Measurements from ENCODE around the gene MAP3K6. TPM values are rescaled to one million over a fixed set of nuclear protein-coding genes. Genes with fewer than 3 reads are reported as not detected.

The MAP3K6 gene
- total and polyA plus RNA-seq, 9 donors: 5.1 to 45.9 (median 16.6) TPM

GRCh38 chr1:27366113-27366410, 699 bp downstream of the MAP3K6 start:
- DNase-seq: peak; percentile 79 to 83 (median 81)
- Histone ChIP-seq H3K4me3 (peak overlapping the region; percentile 89), H3K27ac (peak overlapping the region; percentile 86 to 91), H3K4me1 (ENCODE audit: insufficient read depth) (peaks cover 7% of the 10 kb centered on the region), H3K27me3 (no peaks in the 10 kb centered on the region), H3K36me3 (no peaks in the 10 kb centered on the region), H3K9me3 (no peaks in the 10 kb centered on the region)
- WGBS, 3 donors: 0 to 1% (median 0%) methylated on average over 26 to 30 of the region's 30 CpGs
- intact Hi-C loops (cut with DNase I): no loop called here
- TF ChIP-seq CTCF (IDR thresholded peaks at IDR 0.05): no peak
- TF ChIP-seq POLR2A (IDR thresholded peaks at IDR 0.05): no peak
- TF ChIP-seq EP300 (IDR thresholded peaks at IDR 0.05): no peak

GRCh38 chr1:27365372-27366112, 1.2 kb downstream of the MAP3K6 start:
- Histone ChIP-seq H3K27ac (peak overlapping the region; percentile 86 to 91), H3K4me3 (peak overlapping the region; percentile 89), H3K27me3 (no peaks in the 10 kb centered on the region), H3K9me3 (no peaks in the 10 kb centered on the region), H3K4me1 (ENCODE audit: insufficient read depth) (peaks cover 7% of the 10 kb centered on the region), H3K36me3 (no peaks in the 10 kb centered on the region)
- peak; percentile 89 to 93 (median 91) for DNase-seq
- intact Hi-C loops (cut with DNase I): no loop called here
- WGBS, 3 donors: 2% methylated on average over 34 to 40 of the region's 40 CpGs
- TF ChIP-seq EP300 (IDR thresholded peaks at IDR 0.05): no peak
- TF ChIP-seq POLR2A (IDR thresholded peaks at IDR 0.05): peak; percentile 71

GRCh38 chr1:27364696-27365371, 1.9 kb downstream of the MAP3K6 start:
- WGBS, 3 donors: 75 to 84% (median 78%) methylated on average over 11 of the region's 11 CpGs
- Histone ChIP-seq H3K4me3 (peak overlapping the region; percentile 89), H3K27ac (peak overlapping the region in 1 of 2 donors; percentile 91), H3K27me3 (no peaks in the 10 kb centered on the region), H3K36me3 (no peaks in the 10 kb centered on the region), H3K4me1 (ENCODE audit: insufficient read depth) (peaks cover 7% of the 10 kb centered on the region), H3K9me3 (no peaks in the 10 kb centered on the region)
- intact Hi-C loops (cut with DNase I): no loop called here
- DNase-seq: peak in 1 of 5 donors; percentile 46
- TF ChIP-seq EP300 (IDR thresholded peaks at IDR 0.05) (no peak), CTCF (IDR thresholded peaks at IDR 0.05) (no peak), POLR2A (IDR thresholded peaks at IDR 0.05) (no peak)

- H3K9me3 ChIP-seq: no peaks in the 10 kb centered on the region
- intact Hi-C loops (cut with DNase I): no loop called here
- WGBS, 3 donors: 87 to 91% (median 88%) methylated on average over 23 to 26 of the region's 26 CpGs
- H3K27me3 ChIP-seq: no peaks in the 10 kb centered on the region
- H3K27ac ChIP-seq: no peak overlapping the region
- no peak overlapping the region for H3K4me3 ChIP-seq
- H3K4me1 ChIP-seq (ENCODE audit: insufficient read depth): peaks cover 7% of the 10 kb centered on the region
- no peak for TF ChIP-seq EP300 (IDR thresholded peaks at IDR 0.05)
- no peak for TF ChIP-seq POLR2A (IDR thresholded peaks at IDR 0.05)
- TF ChIP-seq CTCF (IDR thresholded peaks at IDR 0.05): no peak
- peak in 1 of 5 donors; percentile 34 for DNase-seq
- no peaks in the 10 kb centered on the region for H3K36me3 ChIP-seq
Observed at GRCh38 chr1:27363766-27364695, 2.7 kb downstream of the MAP3K6 start.

Measured in ovary (tissue), 9 donors.